ENCODE results near the gene PMPCA. TPM values are rescaled to one million over a fixed set of nuclear protein-coding genes. Genes with fewer than 3 reads are reported as not detected.

The PMPCA gene
- total and polyA plus RNA-seq, 4 donors = 27.0 to 75.6 (median 41.6) TPM

GRCh38 chr9:136368190-136368589, 42.3 kb upstream of the PMPCA start:
- TF ChIP-seq RXRA (IDR thresholded peaks at IDR 0.05) (no peak), RAD21 (IDR thresholded peaks at IDR 0.05) (no peak), SP1 (IDR thresholded peaks at IDR 0.05) (no peak), TAF1 (conservative IDR thresholded peaks at IDR 0.05) (no peak), CTCF (IDR thresholded peaks at IDR 0.05; ENCODE audit: low read depth, low read length, missing input control) (no peak), EGR1 (IDR thresholded peaks at IDR 0.05; ENCODE audit: low read depth in 2 of 2) (no peak), MAX (IDR thresholded peaks at IDR 0.05) (no peak), ZBTB33 (IDR thresholded peaks at IDR 0.05) (no peak), HNF4G (IDR thresholded peaks at IDR 0.05) (no peak), HNF4A (conservative IDR thresholded peaks at IDR 0.05) (no peak), ATF3 (IDR thresholded peaks at IDR 0.05) (no peak)
- Histone ChIP-seq H3K36me3 (ENCODE audit: control insufficient read depth in 4 of 4, insufficient read depth in 3 of 4, low read depth in 1 of 4, low read length in 3 of 4) (peaks cover 0 to 1% (median 0%) of the 10 kb centered on the region in 4 donors), H3K4me1 (ENCODE audit: control insufficient read depth in 4 of 4, insufficient read depth in 4 of 4, low read length in 3 of 4) (peaks cover 5 to 17% (median 12%) of the 10 kb centered on the region in 4 donors), H3K4me3 (ENCODE audit: low read depth in 1 of 3, low read length in 3 of 3) (no peak overlapping the region), H3K27ac (ENCODE audit: low read depth in 1 of 2, low read length in 2 of 2) (no peak overlapping the region), H3K27me3 (ENCODE audit: control insufficient read depth in 4 of 4, insufficient read depth in 4 of 4, low read length in 3 of 4) (no peaks in the 10 kb centered on the region), H3K9ac (ENCODE audit: low read depth in 1 of 2, low read length in 2 of 2) (no peak overlapping the region), H3K9me3 (ENCODE audit: control insufficient read depth in 4 of 4, low read length in 3 of 4) (no peaks in the 10 kb centered on the region)
- 87% methylated on average over 18 of the region's 18 CpGs for WGBS
- DNase-seq (ENCODE audit: low spot score) = no peak

- Histone ChIP-seq H3K9ac (ENCODE audit: low read depth in 1 of 2, low read length in 2 of 2) (no peak overlapping the region), H3K4me3 (ENCODE audit: low read depth in 1 of 3, low read length in 3 of 3) (no peak overlapping the region), H3K27me3 (ENCODE audit: control insufficient read depth in 4 of 4, insufficient read depth in 4 of 4, low read length in 3 of 4) (no peaks in the 10 kb centered on the region), H3K36me3 (ENCODE audit: control insufficient read depth in 4 of 4, insufficient read depth in 3 of 4, low read depth in 1 of 4, low read length in 3 of 4) (peaks cover 0 to 1% (median 0%) of the 10 kb centered on the region in 4 donors), H3K9me3 (ENCODE audit: control insufficient read depth in 4 of 4, low read length in 3 of 4) (no peaks in the 10 kb centered on the region), H3K27ac (ENCODE audit: low read depth in 1 of 2, low read length in 2 of 2) (no peak overlapping the region), H3K4me1 (ENCODE audit: control insufficient read depth in 4 of 4, insufficient read depth in 4 of 4, low read length in 3 of 4) (peaks cover 0 to 10% (median 6%) of the 10 kb centered on the region in 4 donors)
- WGBS = 96% methylated on average over 19 of the region's 19 CpGs
- TF ChIP-seq NR2F2 (IDR thresholded peaks at IDR 0.05) = no peak
- TF ChIP-seq EGR1 (IDR thresholded peaks at IDR 0.05; ENCODE audit: low read depth in 2 of 2) = no peak
- TF ChIP-seq SP1 (IDR thresholded peaks at IDR 0.05) = no peak
- no peak for TF ChIP-seq RAD21 (IDR thresholded peaks at IDR 0.05)
- no peak for TF ChIP-seq MAX (IDR thresholded peaks at IDR 0.05)
- no peak for TF ChIP-seq YY1 (IDR thresholded peaks at IDR 0.05)
- TF ChIP-seq HNF4A (conservative IDR thresholded peaks at IDR 0.05) = no peak
- TF ChIP-seq ATF3 (IDR thresholded peaks at IDR 0.05) = no peak
- TF ChIP-seq GABPA (IDR thresholded peaks at IDR 0.05 in 1 of 2, conservative IDR thresholded peaks at IDR 0.05 in 1 of 2) = no peak
- no peak for TF ChIP-seq HNF4G (IDR thresholded peaks at IDR 0.05)
- TF ChIP-seq CTCF (IDR thresholded peaks at IDR 0.05; ENCODE audit: low read depth, low read length, missing input control) = no peak
- TF ChIP-seq ZBTB33 (IDR thresholded peaks at IDR 0.05) = no peak
- TF ChIP-seq FOXA2 (IDR thresholded peaks at IDR 0.05) = no peak
- TF ChIP-seq FOXA1 (IDR thresholded peaks at IDR 0.05) = no peak
- no peak for TF ChIP-seq TAF1 (conservative IDR thresholded peaks at IDR 0.05)
- no peak for TF ChIP-seq RXRA (IDR thresholded peaks at IDR 0.05)
- TF ChIP-seq JUND (IDR thresholded peaks at IDR 0.05) = no peak
- no peak for TF ChIP-seq REST (IDR thresholded peaks at IDR 0.05)
- DNase-seq (ENCODE audit: low spot score) = no peak
These were observed 40.4 kb upstream of the PMPCA start for GRCh38 chr9:136370037-136370436.

Data from liver (tissue), 9 donors.